GM19372 (cell line): ENCODE data around the gene CRIP1.

Experiments used
- ATAC-seq: cut with Tn5 transposase; IDR thresholded peaks from one replicate; pipeline ENCODE4 v1.9.1; 2021; ENCODE audit warnings: mild to moderate bottlenecking, low read depth, moderate library complexity; ENCODE audit not compliant: unreplicated experiment

CRIP1 gene

GRCh38 chr14:105450864-105451720, 35.6 kb upstream of the CRIP1 start:
- no peak for ATAC-seq

- no peak for ATAC-seq
Observed at GRCh38 chr14:105452963-105453362, 33.7 kb upstream of the CRIP1 start.

- ATAC-seq = no peak
Observed at GRCh38 chr14:105453847-105454246, 32.8 kb upstream of the CRIP1 start.

GRCh38 chr14:105455086-105455640, 31.5 kb upstream of the CRIP1 start:
- no peak for ATAC-seq

GRCh38 chr14:105455766-105456660, 30.7 kb upstream of the CRIP1 start:
- no peak for ATAC-seq

- no peak for ATAC-seq
Observed at GRCh38 chr14:105456736-105457617, 29.7 kb upstream of the CRIP1 start.

- no peak for ATAC-seq
Observed at GRCh38 chr14:105458010-105458409, 28.7 kb upstream of the CRIP1 start.

GRCh38 chr14:105458571-105458970, 28.1 kb upstream of the CRIP1 start:
- no peak for ATAC-seq

- ATAC-seq = no peak
Observed at GRCh38 chr14:105460116-105460515, 26.6 kb upstream of the CRIP1 start.

- no peak for ATAC-seq
Observed at GRCh38 chr14:105460616-105461015, 26.1 kb upstream of the CRIP1 start.

- no peak for ATAC-seq
Observed at GRCh38 chr14:105461903-105462302, 24.8 kb upstream of the CRIP1 start.

- no peak for ATAC-seq
Observed at GRCh38 chr14:105464501-105464900, 22.2 kb upstream of the CRIP1 start.

GRCh38 chr14:105465209-105466031, 21.3 kb upstream of the CRIP1 start:
- no peak for ATAC-seq

GRCh38 chr14:105466531-105467248, 20.0 kb upstream of the CRIP1 start:
- ATAC-seq = no peak

- no peak for ATAC-seq
Observed at GRCh38 chr14:105467249-105467941, 19.3 kb upstream of the CRIP1 start.

GRCh38 chr14:105467942-105468471, 18.7 kb upstream of the CRIP1 start:
- ATAC-seq = no peak

GRCh38 chr14:105468621-105469241, 18.0 kb upstream of the CRIP1 start:
- ATAC-seq = no peak
